Activated B cell treated with CpG ODN at 0.5 μM for 24 hours (primary cell): Measurements from ENCODE around the gene CLPTM1. TPM values are rescaled to one million over a fixed set of nuclear protein-coding genes. Genes with fewer than 3 reads are reported as not detected.
A peak's percentile ranks its signal among the peaks of the same experiment; 100 is the strongest.

ENCODE experiments used
- ATAC-seq: fragments of 200-7000 bp; cut with Tn5 transposase; one replicate; pipeline ENCODE4 v1.10.0; 2021; ENCODE audit warnings: low read depth, mild to moderate bottlenecking, moderate library complexity
- CTCF ChIA-PET: fragments of 350-600 bp; sonication (Branson Sonifier 250); formaldehyde crosslinking; loops from one replicate; lab custom pipeline; 2021; ENCODE audit warnings: antibody characterized with exemption; lab: Charles Lee
- POLR2A ChIA-PET: fragments of 350-600 bp; sonication (Branson Sonifier 250); formaldehyde crosslinking; loops from one replicate; lab custom pipeline; 2021; ENCODE audit warnings: antibody characterized with exemption; lab: Charles Lee
- DNase-seq: peaks from one replicate; pipeline ENCODE4 v3.0.0; 2022
- H3K27ac Mint-ChIP-seq: one replicate; pipeline ENCODE4 v1.8.0; 2020; ENCODE audit warnings: mixed read lengths
- H3K27me3 Mint-ChIP-seq: one replicate; pipeline ENCODE4 v1.8.0; 2021; ENCODE audit warnings: mixed read lengths
- H3K36me3 Mint-ChIP-seq: one replicate; pipeline ENCODE4 v1.8.0; 2021; ENCODE audit warnings: low read depth, mixed read lengths
- H3K4me1 Mint-ChIP-seq: one replicate; pipeline ENCODE4 v1.8.0; 2021; ENCODE audit warnings: mixed read lengths
- H3K4me3 Mint-ChIP-seq: one replicate; pipeline ENCODE4 v1.8.0; 2020; ENCODE audit warnings: mild to moderate bottlenecking, mixed read lengths
- H3K9me3 Mint-ChIP-seq: one replicate; pipeline ENCODE4 v1.8.0; 2020; ENCODE audit warnings: mixed read lengths
- intact Hi-C: fragments of 100-400 bp; cut with micrococcal nuclease; formaldehyde crosslinking; loops from one replicate; pipeline ENCODE4 v1.15.1; 2024
- total RNA-seq: library from RNA; stranded (reverse); gene quantifications from 2 replicates; pipeline ENCODE4 v1.2.3, GENCODE V29; 2022
- TF ChIP-seq, protein P1 (sequence below): fragments of 200-600 bp; IDR thresholded peaks from one replicate; pipeline ENCODE4 v1.8.0; 2022; ENCODE audit warnings: antibody characterized with exemption, mild to moderate bottlenecking

Gene CLPTM1, protein sequence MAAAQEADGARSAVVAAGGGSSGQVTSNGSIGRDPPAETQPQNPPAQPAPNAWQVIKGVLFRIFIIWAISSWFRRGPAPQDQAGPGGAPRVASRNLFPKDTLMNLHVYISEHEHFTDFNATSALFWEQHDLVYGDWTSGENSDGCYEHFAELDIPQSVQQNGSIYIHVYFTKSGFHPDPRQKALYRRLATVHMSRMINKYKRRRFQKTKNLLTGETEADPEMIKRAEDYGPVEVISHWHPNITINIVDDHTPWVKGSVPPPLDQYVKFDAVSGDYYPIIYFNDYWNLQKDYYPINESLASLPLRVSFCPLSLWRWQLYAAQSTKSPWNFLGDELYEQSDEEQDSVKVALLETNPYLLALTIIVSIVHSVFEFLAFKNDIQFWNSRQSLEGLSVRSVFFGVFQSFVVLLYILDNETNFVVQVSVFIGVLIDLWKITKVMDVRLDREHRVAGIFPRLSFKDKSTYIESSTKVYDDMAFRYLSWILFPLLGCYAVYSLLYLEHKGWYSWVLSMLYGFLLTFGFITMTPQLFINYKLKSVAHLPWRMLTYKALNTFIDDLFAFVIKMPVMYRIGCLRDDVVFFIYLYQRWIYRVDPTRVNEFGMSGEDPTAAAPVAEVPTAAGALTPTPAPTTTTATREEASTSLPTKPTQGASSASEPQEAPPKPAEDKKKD
- total RNA-seq = 87.0 and 92.1 TPM in 2 replicates

DNA sequence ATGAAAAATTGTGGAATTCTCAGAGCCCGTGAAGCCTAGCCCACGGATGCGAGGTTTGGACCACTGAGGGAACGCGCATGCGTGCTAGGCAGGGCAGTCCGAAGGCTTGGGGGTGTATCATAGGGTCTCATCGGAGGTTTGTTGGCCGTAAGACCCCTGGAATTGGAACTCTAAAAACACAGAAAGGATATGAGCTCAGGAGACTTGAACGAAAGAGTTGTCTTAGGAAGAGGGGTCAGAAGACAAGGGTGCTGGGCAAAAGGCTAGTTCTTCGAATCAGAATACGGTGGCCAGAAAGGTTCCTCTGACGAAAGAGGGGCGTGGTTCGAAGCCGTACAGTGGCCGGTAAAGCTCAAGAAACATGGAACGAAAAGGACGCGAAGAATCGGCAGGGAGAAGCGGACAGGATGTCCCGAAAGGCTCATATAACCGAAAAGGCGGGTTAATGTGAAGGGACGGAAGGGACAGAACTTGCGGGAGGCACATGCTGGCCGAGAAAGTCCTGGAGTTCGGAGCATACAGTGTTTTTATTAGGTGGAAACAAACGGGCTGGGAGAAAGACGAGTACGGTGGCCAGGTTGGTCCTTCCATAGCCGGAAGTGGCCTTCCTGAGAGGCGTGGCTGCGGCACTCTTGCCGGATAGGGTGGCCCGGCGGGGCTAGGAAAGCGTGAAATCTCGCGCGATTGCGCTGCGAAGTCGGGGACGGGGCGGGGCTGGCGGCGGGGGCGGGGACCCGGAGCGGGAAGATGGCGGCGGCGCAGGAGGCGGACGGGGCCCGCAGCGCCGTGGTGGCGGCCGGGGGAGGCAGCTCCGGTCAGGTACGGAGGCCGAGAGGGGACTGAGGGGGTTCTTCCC is at the start of gene CLPTM1:
CLPTM1 (plus strand) TSS at position 732 of the 856 bp plus-strand sequence; CDS start at position 748, 16 bp downstream.
- TF ChIP-seq, protein P1, sequence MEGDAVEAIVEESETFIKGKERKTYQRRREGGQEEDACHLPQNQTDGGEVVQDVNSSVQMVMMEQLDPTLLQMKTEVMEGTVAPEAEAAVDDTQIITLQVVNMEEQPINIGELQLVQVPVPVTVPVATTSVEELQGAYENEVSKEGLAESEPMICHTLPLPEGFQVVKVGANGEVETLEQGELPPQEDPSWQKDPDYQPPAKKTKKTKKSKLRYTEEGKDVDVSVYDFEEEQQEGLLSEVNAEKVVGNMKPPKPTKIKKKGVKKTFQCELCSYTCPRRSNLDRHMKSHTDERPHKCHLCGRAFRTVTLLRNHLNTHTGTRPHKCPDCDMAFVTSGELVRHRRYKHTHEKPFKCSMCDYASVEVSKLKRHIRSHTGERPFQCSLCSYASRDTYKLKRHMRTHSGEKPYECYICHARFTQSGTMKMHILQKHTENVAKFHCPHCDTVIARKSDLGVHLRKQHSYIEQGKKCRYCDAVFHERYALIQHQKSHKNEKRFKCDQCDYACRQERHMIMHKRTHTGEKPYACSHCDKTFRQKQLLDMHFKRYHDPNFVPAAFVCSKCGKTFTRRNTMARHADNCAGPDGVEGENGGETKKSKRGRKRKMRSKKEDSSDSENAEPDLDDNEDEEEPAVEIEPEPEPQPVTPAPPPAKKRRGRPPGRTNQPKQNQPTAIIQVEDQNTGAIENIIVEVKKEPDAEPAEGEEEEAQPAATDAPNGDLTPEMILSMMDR = no peak
- peak; percentile 89 for ATAC-seq
- Mint-ChIP-seq H3K36me3 (peaks cover 17% of the 10 kb centered on the region), H3K4me1 (peaks cover 56% of the 10 kb centered on the region), H3K9me3 (no peaks in the 10 kb centered on the region), H3K27ac (peak within 1 kb of the TSS; percentile 97), H3K4me3 (peak within 1 kb of the TSS; percentile 97), H3K27me3 (no peaks in the 10 kb centered on the region)
- POLR2A ChIA-PET = interaction anchor here (0.6 to 2.5 kb wide), 24 partner anchors 11 to 948 kb away, joined by 3 to 34 read pairs (median 4); partner anchors contain the start of genes APOE, BLOC1S3, CLASRP and PPP1R37
- intact Hi-C loops = loop anchor here (1.0 to 5.0 kb wide), 7 partner anchors 11 to 452 kb away; partner anchors contain the start of genes APOC1, BLOC1S3, POLR1G and PPP1R13L
- peak; percentile 85 for DNase-seq
- CTCF ChIA-PET = interaction anchor here (0.9 to 1.0 kb wide), 2 partner anchors 156 to 231 kb away, joined by 3 to 4 read pairs; no protein-coding TSS in a partner anchor

DNA sequence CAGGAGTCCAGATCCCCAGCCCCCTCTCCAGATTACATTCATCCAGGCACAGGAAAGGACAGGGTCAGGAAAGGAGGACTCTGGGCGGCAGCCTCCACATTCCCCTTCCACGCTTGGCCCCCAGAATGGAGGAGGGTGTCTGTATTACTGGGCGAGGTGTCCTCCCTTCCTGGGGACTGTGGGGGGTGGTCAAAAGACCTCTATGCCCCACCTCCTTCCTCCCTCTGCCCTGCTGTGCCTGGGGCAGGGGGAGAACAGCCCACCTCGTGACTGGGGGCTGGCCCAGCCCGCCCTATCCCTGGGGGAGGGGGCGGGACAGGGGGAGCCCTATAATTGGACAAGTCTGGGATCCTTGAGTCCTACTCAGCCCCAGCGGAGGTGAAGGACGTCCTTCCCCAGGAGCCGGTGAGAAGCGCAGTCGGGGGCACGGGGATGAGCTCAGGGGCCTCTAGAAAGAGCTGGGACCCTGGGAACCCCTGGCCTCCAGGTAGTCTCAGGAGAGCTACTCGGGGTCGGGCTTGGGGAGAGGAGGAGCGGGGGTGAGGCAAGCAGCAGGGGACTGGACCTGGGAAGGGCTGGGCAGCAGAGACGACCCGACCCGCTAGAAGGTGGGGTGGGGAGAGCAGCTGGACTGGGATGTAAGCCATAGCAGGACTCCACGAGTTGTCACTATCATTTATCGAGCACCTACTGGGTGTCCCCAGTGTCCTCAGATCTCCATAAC is 49.6 kb upstream of the CLPTM1 start, which contains the start of gene APOE:
APOE (plus strand) TSS at position 360 of the 724 bp plus-strand sequence. CDS start 829 bp downstream, outside the sequence.
- no peak within 1 kb of the TSS for H3K4me3 Mint-ChIP-seq
- TF ChIP-seq, protein P1 = no peak
- peaks cover 15% of the 10 kb centered on the region for H3K27me3 Mint-ChIP-seq
- CTCF ChIA-PET = interaction anchor here (0.6 to 2.0 kb wide), 3 partner anchors 46 to 160 kb away, joined by 3 to 7 read pairs (median 3); no protein-coding TSS in a partner anchor
- H3K36me3 Mint-ChIP-seq = peaks cover 27% of the 10 kb centered on the region
- DNase-seq (no peak), ATAC-seq (peak; percentile 18)
- H3K27ac Mint-ChIP-seq = no peak within 1 kb of the TSS
- intact Hi-C loops = no loop called here
- H3K4me1 Mint-ChIP-seq = peaks cover 18% of the 10 kb centered on the region
- no peaks in the 10 kb centered on the region for H3K9me3 Mint-ChIP-seq
- POLR2A ChIA-PET = interaction anchor here (0.6 to 1.4 kb wide), 4 partner anchors 49 to 176 kb away, joined by 4 to 7 read pairs (median 5); partner anchors contain the start of gene RELB

DNA sequence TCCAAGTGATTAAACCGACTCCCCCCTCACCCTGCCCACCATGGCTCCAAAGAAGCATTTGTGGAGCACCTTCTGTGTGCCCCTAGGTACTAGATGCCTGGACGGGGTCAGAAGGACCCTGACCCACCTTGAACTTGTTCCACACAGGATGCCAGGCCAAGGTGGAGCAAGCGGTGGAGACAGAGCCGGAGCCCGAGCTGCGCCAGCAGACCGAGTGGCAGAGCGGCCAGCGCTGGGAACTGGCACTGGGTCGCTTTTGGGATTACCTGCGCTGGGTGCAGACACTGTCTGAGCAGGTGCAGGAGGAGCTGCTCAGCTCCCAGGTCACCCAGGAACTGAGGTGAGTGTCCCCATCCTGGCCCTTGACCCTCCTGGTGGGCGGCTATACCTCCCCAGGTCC is 47.6 kb upstream of the CLPTM1 start:
- H3K27me3 Mint-ChIP-seq = peaks cover 24% of the 10 kb centered on the region
- DNase-seq (no peak), ATAC-seq (no peak)
- TF ChIP-seq, protein P1 = no peak
- ChIA-PET POLR2A (interaction anchor here (0.7 kb wide), 1 partner anchor 17 kb away, joined by 3 read pairs; the partner anchor contains the start of gene TOMM40), CTCF (no interaction called here)
- H3K9me3 Mint-ChIP-seq = no peaks in the 10 kb centered on the region
- H3K27ac Mint-ChIP-seq = no peak overlapping the region
- H3K4me3 Mint-ChIP-seq = no peak overlapping the region
- H3K4me1 Mint-ChIP-seq = peaks cover 18% of the 10 kb centered on the region
- H3K36me3 Mint-ChIP-seq = peaks cover 7% of the 10 kb centered on the region
- intact Hi-C loops = no loop called here

DNA sequence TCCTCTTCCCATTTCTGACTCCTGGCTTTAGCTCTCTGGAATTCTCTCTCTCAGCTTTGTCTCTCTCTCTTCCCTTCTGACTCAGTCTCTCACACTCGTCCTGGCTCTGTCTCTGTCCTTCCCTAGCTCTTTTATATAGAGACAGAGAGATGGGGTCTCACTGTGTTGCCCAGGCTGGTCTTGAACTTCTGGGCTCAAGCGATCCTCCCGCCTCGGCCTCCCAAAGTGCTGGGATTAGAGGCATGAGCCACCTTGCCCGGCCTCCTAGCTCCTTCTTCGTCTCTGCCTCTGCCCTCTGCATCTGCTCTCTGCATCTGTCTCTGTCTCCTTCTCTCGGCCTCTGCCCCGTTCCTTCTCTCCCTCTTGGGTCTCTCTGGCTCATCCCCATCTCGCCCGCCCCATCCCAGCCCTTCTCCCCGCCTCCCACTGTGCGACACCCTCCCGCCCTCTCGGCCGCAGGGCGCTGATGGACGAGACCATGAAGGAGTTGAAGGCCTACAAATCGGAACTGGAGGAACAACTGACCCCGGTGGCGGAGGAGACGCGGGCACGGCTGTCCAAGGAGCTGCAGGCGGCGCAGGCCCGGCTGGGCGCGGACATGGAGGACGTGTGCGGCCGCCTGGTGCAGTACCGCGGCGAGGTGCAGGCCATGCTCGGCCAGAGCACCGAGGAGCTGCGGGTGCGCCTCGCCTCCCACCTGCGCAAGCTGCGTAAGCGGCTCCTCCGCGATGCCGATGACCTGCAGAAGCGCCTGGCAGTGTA is 46.9 kb upstream of the CLPTM1 start:
- Mint-ChIP-seq H3K27me3 (peaks cover 30% of the 10 kb centered on the region), H3K4me3 (no peak overlapping the region), H3K27ac (no peak overlapping the region), H3K4me1 (peaks cover 18% of the 10 kb centered on the region), H3K9me3 (no peaks in the 10 kb centered on the region), H3K36me3 (peaks cover 3% of the 10 kb centered on the region)
- DNase-seq (no peak), ATAC-seq (no peak)
- ChIA-PET CTCF (no interaction called here), POLR2A (interaction anchor here (0.7 kb wide), 1 partner anchor 17 kb away, joined by 3 read pairs; the partner anchor contains the start of gene TOMM40)
- TF ChIP-seq, protein P1 = no peak
- intact Hi-C loops = no loop called here
